Activated naive CD8-positive, alpha-beta T cell treated with anti-CD3 and anti-CD28 coated beads, Interleukin-2, amount 50 U/mL, for 16 hours (primary cell): ENCODE data around the gene CLDN7.
"Not testable (repeated sequence)": the region's sequence is repeated elsewhere in the genome, so short reads cannot be mapped to it uniquely, and the experiment has no call there.

Experiments
- DNase-seq: peaks from one replicate; pipeline ENCODE4 v3.0.0-alpha.2; 2020; ENCODE audit warnings: low read depth, low spot score

Gene CLDN7

DNA sequence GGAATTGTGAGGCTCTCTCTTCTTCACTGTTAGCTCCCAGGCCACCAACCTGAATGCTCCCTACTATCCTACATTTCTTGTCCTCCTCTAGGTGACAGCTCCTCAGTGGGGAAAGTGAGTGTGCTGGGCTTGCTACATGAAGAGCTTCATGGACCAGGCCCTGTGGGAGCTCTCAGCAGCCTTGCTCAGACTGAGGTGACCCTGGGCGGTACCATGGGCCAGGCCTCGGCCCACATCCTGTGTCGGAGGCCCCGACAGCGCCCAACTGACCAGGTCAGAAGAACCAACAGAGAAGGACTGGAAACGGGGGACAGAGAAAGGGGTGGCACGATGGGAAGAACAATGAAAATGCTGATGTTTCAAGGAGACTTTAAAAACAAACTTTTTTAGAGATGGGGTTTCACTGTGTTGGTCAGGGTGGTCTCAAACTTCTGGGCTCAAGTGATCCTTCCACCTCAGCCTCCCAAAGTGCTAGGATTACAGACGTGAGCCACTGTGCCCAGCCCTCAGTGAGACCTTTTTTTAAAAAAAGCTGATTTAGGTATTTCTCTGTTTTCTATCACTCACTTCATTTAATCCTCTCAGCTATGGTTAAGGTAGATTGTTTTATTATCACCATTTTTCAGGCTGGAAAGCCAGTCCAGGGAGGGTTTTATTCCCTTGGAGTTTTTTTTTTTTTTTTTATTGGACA, 5.4 kb downstream of the CLDN7 start:
- no peak for DNase-seq

DNA sequence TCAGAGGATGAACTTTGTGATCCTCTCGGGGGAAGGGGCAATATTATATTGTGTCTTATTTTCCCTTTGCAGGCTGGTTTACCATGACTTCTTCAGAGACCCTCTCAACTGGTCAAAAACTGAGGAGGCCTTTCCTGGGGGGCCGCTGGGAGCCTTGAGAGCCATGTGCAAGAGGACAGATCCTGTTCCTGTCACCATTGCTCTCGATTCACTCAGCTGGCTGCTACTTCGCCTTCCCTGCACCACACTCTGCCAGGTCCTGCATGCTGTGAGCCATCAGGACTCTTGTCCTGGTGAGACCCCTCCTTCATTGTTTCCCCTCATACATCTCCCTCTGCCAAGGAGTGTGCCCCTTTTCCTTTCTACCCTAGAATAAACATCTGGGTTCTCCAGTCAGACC, 7.8 kb downstream of the CLDN7 start:
- no peak for DNase-seq

- DNase-seq: no peak
Observed at GRCh38 chr17:7253082-7253481, 9.2 kb downstream of the CLDN7 start.

- DNase-seq: peak; percentile 74
Observed at GRCh38 chr17:7252176-7253043, 9.9 kb downstream of the CLDN7 start, which contains the start of gene ELP5. Gene ELP5, plus strand, starts transcription at chr17:7252215. Its CDS starts 336 bp downstream, at chr17:7252551.

DNA sequence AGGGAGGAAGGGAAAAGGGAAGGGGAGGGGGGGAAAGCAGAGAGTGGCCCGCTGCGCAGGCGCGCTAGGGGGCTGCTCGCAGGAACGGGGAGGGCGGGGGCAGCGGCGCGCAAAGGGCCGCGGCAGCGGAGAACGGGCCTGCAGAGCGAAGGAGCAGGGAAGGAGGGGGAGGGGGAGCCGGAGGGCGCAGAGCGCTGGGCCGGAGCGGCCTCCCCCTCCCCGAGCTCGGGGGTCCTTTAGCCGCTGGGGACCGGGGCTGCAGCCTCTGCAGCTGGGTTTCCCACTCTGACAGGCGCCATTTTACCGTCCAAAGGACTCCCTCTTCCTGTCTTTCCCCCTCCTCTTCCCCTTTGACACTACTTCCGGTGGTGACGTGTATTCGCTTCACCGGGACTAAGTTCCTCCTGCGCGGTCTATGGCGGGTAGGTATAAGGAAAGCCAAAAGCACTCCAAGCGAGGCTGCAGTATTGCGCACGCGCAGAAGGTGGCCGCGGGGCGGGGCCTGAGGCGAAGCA, 10.6 kb downstream of the CLDN7 start, which contains the start of gene CTDNEP1:
CTDNEP1 (minus strand) TSS at position 74 of the 515 bp plus-strand sequence. CDS start 438 bp downstream, outside the sequence.
- peak; percentile 93 for DNase-seq

DNA sequence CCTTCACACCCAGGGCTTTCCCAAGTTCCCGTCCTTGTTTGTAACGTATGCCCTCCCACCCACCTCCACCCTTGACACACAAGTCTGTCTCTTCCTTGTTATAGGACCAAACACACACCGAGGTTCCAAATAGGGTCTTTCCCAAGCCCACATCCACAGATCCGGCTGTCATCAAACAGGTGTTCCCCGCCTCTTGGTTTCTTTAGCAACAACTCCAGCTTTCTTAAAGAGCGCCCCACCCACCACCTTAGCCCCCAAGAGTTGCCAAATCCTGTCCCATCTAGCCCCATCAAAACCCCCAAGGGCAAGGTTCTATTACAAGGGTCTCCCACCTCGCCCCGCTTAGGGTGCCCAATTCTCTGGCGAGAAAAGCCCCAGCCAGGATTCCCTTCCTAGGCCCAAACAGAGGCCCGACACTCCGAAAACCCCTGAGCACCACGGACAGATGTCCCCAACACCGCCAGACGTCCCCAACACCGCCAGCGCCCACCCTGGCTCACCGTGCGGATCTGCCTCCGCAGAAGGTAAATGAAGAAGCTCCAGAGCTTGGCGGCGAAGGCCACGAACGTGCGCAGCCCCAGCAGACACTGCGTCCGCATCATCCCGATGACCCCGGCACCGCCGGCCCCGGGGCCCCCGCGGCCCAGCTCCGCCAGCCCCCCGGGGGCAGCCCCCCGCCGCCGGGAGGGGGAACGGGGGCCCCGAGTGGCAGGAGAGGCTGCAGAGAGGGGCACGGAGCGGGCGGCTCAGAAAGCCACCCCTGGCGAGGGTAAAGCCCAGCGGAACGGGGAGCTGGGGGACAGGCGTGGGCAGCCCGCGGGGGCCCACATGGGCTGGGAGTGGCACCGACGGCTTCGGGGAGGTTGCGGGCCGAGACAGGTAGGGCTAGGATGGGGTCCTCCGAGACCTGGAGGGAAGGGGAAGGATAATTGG, 11.3 kb downstream of the CLDN7 start:
- DNase-seq: no peak

- DNase-seq: no peak
Observed at GRCh38 chr17:7249830-7250229, 12.4 kb downstream of the CLDN7 start.

GRCh38 chr17:7249214-7249613, 13.1 kb downstream of the CLDN7 start:
- no peak for DNase-seq

DNA sequence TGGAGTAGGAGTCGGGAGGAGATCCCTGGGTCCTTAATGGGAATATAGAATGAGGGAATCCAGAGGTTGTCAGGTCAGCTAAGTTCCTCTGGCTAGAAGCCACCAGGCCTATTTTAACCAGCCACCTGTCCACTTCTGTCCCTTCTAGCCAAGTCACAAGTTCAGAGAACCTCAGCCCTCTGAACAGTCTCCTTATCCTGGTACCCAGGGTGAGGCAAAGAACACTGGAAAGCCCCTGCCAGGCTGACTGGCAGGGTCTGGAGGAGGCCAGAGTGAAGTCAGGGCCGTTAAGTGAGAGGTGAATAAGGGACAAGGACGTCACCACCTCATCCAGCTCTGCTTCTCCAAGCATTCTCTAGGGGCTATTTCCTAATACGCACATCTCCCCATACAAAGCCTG, 13.5 kb downstream of the CLDN7 start:
- DNase-seq: no peak

DNA sequence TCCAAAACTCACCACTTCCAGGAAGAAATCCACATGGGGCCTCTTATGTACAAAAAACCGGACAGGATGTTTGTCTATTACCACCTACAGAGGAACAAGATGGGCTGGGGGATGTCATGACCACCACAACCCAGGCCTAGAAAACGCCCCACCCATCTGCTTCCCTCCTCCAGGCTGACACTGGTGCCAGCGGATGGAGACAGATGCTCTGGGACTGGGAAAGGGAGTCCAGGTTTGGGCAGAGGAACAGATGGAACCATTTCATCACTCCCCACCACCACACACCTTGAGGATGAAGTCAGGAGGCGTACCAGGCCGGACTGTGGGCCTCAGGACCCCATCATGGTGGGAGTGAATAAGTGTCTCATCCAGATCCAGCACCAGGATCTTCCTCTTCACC, 15.5 kb downstream of the CLDN7 start:
- no peak for DNase-seq

- DNase-seq: not testable (repeated sequence)
Observed at GRCh38 chr17:7243838-7244237, 18.4 kb downstream of the CLDN7 start.

GRCh38 chr17:7243453-7243729, 18.9 kb downstream of the CLDN7 start:
- DNase-seq: no peak

DNA sequence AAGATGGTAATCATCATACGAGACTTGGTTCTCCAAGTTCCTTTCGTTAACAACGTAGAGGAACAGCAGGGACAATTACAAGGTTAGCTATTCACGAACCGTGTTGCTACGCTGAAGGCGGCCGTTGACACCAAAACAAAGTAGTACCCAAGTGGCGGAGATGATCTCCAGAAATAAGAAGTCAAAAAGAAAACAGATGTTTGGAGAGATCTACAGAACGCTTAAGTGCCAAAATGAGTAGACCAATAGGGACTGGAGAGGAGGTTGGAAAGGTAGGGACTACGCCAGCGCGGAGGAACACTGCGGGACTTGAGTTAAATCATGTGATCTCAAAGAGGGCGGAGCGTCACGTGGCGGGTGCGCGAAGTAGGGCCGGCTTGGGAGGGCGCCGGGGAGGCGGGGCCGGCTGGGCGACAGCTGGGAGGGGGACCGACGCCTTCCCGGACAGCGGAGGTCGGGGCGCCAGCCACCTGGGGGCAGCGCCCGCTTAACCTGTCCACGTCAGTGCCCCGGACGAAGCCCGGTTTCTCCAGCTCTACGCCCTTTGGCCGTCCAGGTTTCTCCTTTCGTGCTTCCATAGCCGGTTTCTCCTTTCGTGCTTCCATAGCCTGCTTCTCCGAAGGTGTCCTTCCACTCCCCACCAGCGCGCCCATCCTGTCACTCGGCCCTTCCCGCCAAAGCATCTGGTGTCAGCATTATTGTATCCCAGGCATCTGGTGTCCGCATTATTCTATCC, 19.4 kb downstream of the CLDN7 start:
- peak; percentile 82 for DNase-seq

DNA sequence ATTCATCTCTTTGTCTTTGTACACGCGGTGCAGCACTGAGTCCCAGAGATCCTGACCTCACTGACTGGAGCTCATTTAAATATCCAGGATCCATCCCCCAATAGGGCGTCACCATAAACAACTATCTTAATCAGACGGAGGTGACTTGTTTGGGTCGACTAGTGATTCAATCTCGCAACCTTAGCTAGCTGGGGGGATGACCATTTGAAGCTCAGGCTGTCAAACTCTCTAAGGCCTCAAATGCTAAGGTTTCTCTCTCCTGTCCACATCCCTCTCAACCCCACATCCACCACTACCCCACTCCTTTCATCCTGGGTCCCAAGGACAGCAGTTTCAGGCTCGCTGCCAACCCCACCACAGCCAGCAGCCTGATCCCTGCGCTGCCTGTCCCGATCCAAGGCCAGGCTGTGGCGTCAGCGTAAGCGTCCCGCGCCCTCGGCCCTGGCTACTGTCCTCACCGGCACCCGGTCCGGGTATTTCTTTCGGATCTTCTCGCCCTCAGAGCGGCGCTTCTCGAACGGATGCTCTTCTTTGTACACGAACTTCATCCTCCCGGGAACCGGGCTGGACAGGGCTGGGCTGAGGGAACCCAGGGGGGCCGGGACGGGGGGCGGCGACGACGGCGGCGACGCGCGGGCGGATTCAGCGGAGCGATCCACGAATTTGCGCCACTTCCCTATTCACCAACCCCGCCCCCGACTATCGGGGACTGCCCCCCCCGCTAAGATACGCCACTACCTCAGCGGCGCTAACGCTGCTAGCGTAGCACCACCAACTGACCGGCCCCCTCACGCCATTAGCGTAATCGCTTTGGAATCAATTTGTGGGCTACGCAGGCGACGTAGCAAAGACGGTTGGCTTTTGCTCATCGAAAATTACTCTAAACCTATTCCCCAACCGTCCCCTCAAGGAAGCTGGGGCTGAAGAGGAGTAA, 20.2 kb downstream of the CLDN7 start, which contains the start of gene GABARAP:
GABARAP (minus strand) TSS at position 667 of the 934 bp plus-strand sequence; CDS start at position 548, 119 bp downstream.
- peak; percentile 76 for DNase-seq

GRCh38 chr17:7241090-7241733, 21.1 kb downstream of the CLDN7 start:
- DNase-seq: no peak

DNA sequence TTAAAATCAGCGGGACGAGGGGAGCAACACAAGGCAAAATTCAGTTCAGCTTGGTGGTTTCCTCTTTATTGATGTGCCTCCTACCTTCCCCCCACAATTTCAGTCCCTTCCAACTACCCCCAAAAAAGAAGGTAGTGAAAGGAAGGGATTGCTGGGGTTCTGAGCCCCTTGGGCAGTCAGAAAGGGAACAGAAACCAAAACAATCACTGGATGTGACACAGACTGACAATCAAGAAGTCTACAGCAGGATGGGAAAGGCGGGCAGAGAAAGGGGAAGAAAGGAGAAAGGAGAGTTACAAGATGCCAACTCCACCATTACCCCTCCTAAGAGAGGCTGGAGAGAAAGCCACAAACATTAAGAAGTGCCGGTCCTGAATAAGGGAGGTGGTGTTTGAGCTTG, 21.9 kb downstream of the CLDN7 start:
- no peak for DNase-seq

DNA sequence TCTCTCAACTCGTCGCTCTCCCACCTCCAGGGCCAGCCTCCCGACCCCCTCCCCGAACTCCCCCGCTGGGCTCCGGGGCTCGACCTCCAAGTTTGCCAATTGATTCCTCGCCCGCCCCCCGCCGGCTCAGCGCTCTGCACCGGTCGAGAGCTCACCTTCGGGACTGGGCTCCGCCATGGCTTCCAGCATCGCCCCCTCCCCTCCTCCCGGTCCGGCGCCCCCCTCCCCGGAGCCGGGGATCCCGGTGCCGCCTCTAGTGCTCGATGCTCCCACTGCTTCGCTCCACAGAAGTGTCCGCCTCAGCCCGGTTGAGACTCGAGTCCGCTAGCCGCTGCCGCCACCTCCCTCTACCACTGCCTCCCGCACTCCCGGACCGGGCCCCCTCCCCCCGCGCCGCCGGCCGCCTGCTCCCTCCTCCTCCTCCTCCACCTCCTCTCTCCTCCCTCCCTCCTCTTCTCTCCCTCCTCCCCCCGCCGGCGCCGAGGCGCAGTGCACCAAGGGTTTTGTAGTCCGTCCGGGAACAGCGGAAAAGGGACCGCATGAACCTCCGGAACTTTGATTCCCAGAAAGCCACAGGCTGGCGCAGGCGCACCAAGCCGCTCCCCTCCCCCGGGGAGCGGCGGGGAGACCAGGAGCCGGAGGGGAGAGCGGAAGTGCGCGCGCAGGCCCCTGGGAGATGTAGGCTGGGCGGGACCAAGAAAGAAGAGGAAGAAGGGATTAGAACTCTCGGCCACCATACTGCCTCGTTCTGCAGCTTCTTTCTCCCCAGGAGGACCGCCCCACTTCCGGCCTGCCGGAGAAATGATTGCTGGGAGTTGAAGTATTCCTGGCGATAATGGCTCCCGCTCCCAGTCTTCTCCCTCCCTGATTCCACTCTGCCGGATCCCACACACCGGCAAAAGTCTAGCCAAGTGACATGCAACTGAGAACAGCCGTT, 22.9 kb downstream of the CLDN7 start, which contains the start of gene PHF23:
PHF23 (minus strand) TSS at position 367 of the 937 bp plus-strand sequence; CDS start at position 189, 178 bp downstream.
- peak; percentile 94 for DNase-seq
